Measurements from ENCODE around the gene XYLT1. TPM values are rescaled to one million over a fixed set of nuclear protein-coding genes. Genes with fewer than 3 reads are reported as not detected.

Gene XYLT1
- total and polyA plus RNA-seq, 2 of the 13 experiments (the other 11 are each of a cell fraction or from before 2014, with no cell fraction given), result not detected

GRCh38 chr16:17228708-17229055 lies 242.1 kb downstream of the XYLT1 start:
- ChIA-PET POLR2A (no interaction called here), CTCF (ENCODE audit: low intra/inter-chr PET ratio, low total read pairs) (no interaction called here)
- no TSS peak for BruUV-seq (replicated peaks)
- Histone ChIP-seq H3K9me3 (ENCODE audit: low read length) (no peaks in the 10 kb centered on the region), H3K27me3 (ENCODE audit: control insufficient read depth in 1 of 2, insufficient read depth in 2 of 2, low read length in 2 of 2) (peaks cover 1 to 8% of the 10 kb centered on the region in 2 experiments; a peak in 3 of 5 replicates), H2AFZ (ENCODE audit: low read length) (no peak overlapping the region), H3K4me3 (replicated peaks in 1 of 3; ENCODE audit: insufficient read depth in 1 of 3, low read depth in 2 of 3, low read length in 3 of 3) (no peak overlapping the region), H3K4me2 (ENCODE audit: low read depth, low read length) (no peak overlapping the region), H4K20me1 (ENCODE audit: insufficient read depth, low read length) (no peaks in the 10 kb centered on the region), H3K4me1 (ENCODE audit: insufficient read depth, low read length) (no peaks in the 10 kb centered on the region), H3K36me3 (replicated peaks in 1 of 2; ENCODE audit: control insufficient read depth in 1 of 2, insufficient read depth in 2 of 2, low read length in 2 of 2) (no peaks in the 10 kb centered on the region), H3K79me2 (ENCODE audit: insufficient read depth, low read length) (no peaks in the 10 kb centered on the region), H3K27ac (ENCODE audit: extremely low read length, insufficient read depth, low read length) (no peak overlapping the region), H3K9ac (ENCODE audit: insufficient read depth, low read depth, low read length) (no peak overlapping the region)
- ATAC-seq, result no peak
- no peak for FAIRE-seq
- in situ Hi-C loops (cut with HindIII; ENCODE audit: extremely low pct_ligation_motif_present, low pct_unique_long_range_greater_than_20kb), result no loop called here
- no peak for DNase-seq (ENCODE audit: low spot score)
- intact Hi-C loops (cut with micrococcal nuclease; ENCODE audit: unreplicated experiment), result no loop called here
- 0% methylated on average over 1 of the region's 1 CpG for WGBS (ENCODE audit: low lambda C conversion rate)
- no peak for TF ChIP-seq TMF1 (CRISPR knock-in tag; IDR thresholded peaks at IDR 0.05; ENCODE audit: low read depth)
- no peak for TF ChIP-seq TSC22D2 (CRISPR knock-in tag; IDR thresholded peaks at IDR 0.05; ENCODE audit: borderline replicate concordance)
- TF ChIP-seq SMAD3 (CRISPR knock-in tag; IDR thresholded peaks at IDR 0.05), result no peak
- TF ChIP-seq ZBTB10 (CRISPR knock-in tag; IDR thresholded peaks at IDR 0.05; ENCODE audit: borderline replicate concordance), result no peak
- no peak for TF ChIP-seq ZNF841 (CRISPR knock-in tag; IDR thresholded peaks at IDR 0.05; ENCODE audit: borderline replicate concordance)

GRCh38 chr16:17228048-17228707 lies 242.6 kb downstream of the XYLT1 start:
- no peak for ATAC-seq
- Histone ChIP-seq H3K27me3 (ENCODE audit: control insufficient read depth in 1 of 2, insufficient read depth in 2 of 2, low read length in 2 of 2) (peaks cover 1 to 8% of the 10 kb centered on the region in 2 experiments; a peak in 3 of 5 replicates), H2AFZ (ENCODE audit: low read length) (no peak overlapping the region), H3K27ac (ENCODE audit: extremely low read length, insufficient read depth, low read length) (no peak overlapping the region), H3K79me2 (ENCODE audit: insufficient read depth, low read length) (no peaks in the 10 kb centered on the region), H4K20me1 (ENCODE audit: insufficient read depth, low read length) (no peaks in the 10 kb centered on the region), H3K9ac (ENCODE audit: insufficient read depth, low read depth, low read length) (no peak overlapping the region), H3K4me1 (ENCODE audit: insufficient read depth, low read length) (no peaks in the 10 kb centered on the region), H3K9me3 (ENCODE audit: low read length) (no peaks in the 10 kb centered on the region), H3K36me3 (replicated peaks in 1 of 2; ENCODE audit: control insufficient read depth in 1 of 2, insufficient read depth in 2 of 2, low read length in 2 of 2) (no peaks in the 10 kb centered on the region), H3K4me3 (replicated peaks in 1 of 3; ENCODE audit: insufficient read depth in 1 of 3, low read depth in 2 of 3, low read length in 3 of 3) (no peak overlapping the region), H3K4me2 (ENCODE audit: low read depth, low read length) (no peak overlapping the region)
- in situ Hi-C loops (cut with HindIII; ENCODE audit: extremely low pct_ligation_motif_present, low pct_unique_long_range_greater_than_20kb), result no loop called here
- no peak for FAIRE-seq
- intact Hi-C loops (cut with micrococcal nuclease; ENCODE audit: unreplicated experiment), result no loop called here
- ChIA-PET CTCF (ENCODE audit: low intra/inter-chr PET ratio, low total read pairs) (no interaction called here), POLR2A (no interaction called here)
- DNase-seq (ENCODE audit: low spot score), result no peak
- BruUV-seq (replicated peaks), result no TSS peak
- WGBS (ENCODE audit: low lambda C conversion rate), result under 1% methylated on average over 7 of the region's 7 CpGs
- TF ChIP-seq GRHL1 (CRISPR knock-in tag; conservative IDR thresholded peaks at IDR 0.05) (no peak), ZNF281 (CRISPR knock-in tag; IDR thresholded peaks at IDR 0.05; ENCODE audit: borderline replicate concordance) (no peak), POLR2AphosphoS5 (IDR thresholded peaks at IDR 0.05; ENCODE audit: low read depth, low read length) (no peak), NR3C1 (CRISPR knock-in tag; IDR thresholded peaks at IDR 0.05) (no peak), ZNF567 (CRISPR knock-in tag; IDR thresholded peaks at IDR 0.05; ENCODE audit: borderline replicate concordance) (no peak), FOXC1 (CRISPR knock-in tag; IDR thresholded peaks at IDR 0.05; ENCODE audit: borderline replicate concordance) (no peak)

Data from HepG2 (cell line).